ACC112 (cell line): ENCODE results near the gene ELAC2.

Source experiments
- H2AFZ ChIP-seq: fragments of 200-600 bp; sonication (generic); one replicate; pipeline ENCODE4 v1.6.0; 2017; ENCODE audit warnings: antibody characterized with exemption, low read length; ENCODE audit not compliant: unreplicated experiment
- H3K27ac ChIP-seq: fragments of 200-600 bp; sonication (generic); 2 replicates; pipeline ENCODE4 v1.5.1; 2014; ENCODE audit warnings: low read depth, mild to moderate bottlenecking, antibody characterized with exemption, low read length, moderate library complexity
- H3K27me3 ChIP-seq: fragments of 200-600 bp; sonication (generic); 2 replicates; pipeline ENCODE4 v1.6.1; 2014; ENCODE audit warnings: mild to moderate bottlenecking, antibody characterized with exemption, low read length, moderate library complexity, mixed read lengths; ENCODE audit not compliant: insufficient read depth
- H3K36me3 ChIP-seq: fragments of 200-600 bp; sonication (generic); 2 replicates; pipeline ENCODE4 v1.6.1; 2016; ENCODE audit warnings: mild to moderate bottlenecking, antibody characterized with exemption, low read length, moderate library complexity, mixed read lengths; ENCODE audit not compliant: insufficient read depth
- H3K4me1 ChIP-seq: fragments of 200-600 bp; sonication (generic); one replicate; pipeline ENCODE4 v1.6.1; 2016; ENCODE audit warnings: low read length, mixed read lengths; ENCODE audit not compliant: insufficient read depth, unreplicated experiment, control insufficient read depth
- H3K4me3 ChIP-seq: fragments of 200-600 bp; sonication (generic); 2 replicates; pipeline ENCODE4 v1.5.1; 2014; ENCODE audit warnings: mild to moderate bottlenecking, low read depth, low read length
- H3K79me2 ChIP-seq: fragments of 200-600 bp; sonication (generic); one replicate; pipeline ENCODE4 v1.6.0; 2016; ENCODE audit warnings: low read length; ENCODE audit not compliant: control insufficient read depth, unreplicated experiment, insufficient read depth

Gene ELAC2

GRCh38 chr17:12959441-12959840 lies 58.4 kb downstream of the ELAC2 start:
- H3K36me3 ChIP-seq = no peaks in the 10 kb centered on the region
- no peak overlapping the region for H3K4me3 ChIP-seq
- H2AFZ ChIP-seq = no peak overlapping the region
- no peaks in the 10 kb centered on the region for H3K79me2 ChIP-seq
- H3K27ac ChIP-seq = peak overlapping the region; percentile 86
- H3K27me3 ChIP-seq = no peaks in the 10 kb centered on the region
- peaks cover 13% of the 10 kb centered on the region for H3K4me1 ChIP-seq

- Histone ChIP-seq H3K27ac (peak overlapping the region; percentile 86), H3K79me2 (no peaks in the 10 kb centered on the region), H2AFZ (peak overlapping the region; percentile 11), H3K4me3 (0 out of 2 replicates have a peak overlapping the region, but pooled peaks have one; percentile 14), H3K4me1 (peaks cover 13% of the 10 kb centered on the region), H3K36me3 (no peaks in the 10 kb centered on the region), H3K27me3 (no peaks in the 10 kb centered on the region)
Measured at GRCh38 chr17:12958786-12959185, 59.0 kb downstream of the ELAC2 start.

GRCh38 chr17:12955521-12955920 lies 62.3 kb downstream of the ELAC2 start:
- H3K27ac ChIP-seq = no peak overlapping the region
- H2AFZ ChIP-seq = no peak overlapping the region
- no peaks in the 10 kb centered on the region for H3K36me3 ChIP-seq
- peaks cover 13% of the 10 kb centered on the region for H3K4me1 ChIP-seq
- H3K4me3 ChIP-seq = no peak overlapping the region
- H3K27me3 ChIP-seq = no peaks in the 10 kb centered on the region
- H3K79me2 ChIP-seq = no peaks in the 10 kb centered on the region

- no peak overlapping the region for H3K4me3 ChIP-seq
Measured at GRCh38 chr17:12953156-12953555, 64.7 kb downstream of the ELAC2 start.

GRCh38 chr17:12952012-12952411 lies 65.8 kb downstream of the ELAC2 start:
- no peaks in the 10 kb centered on the region for H3K79me2 ChIP-seq
- no peak overlapping the region for H3K4me3 ChIP-seq
- no peaks in the 10 kb centered on the region for H3K27me3 ChIP-seq
- no peak overlapping the region for H2AFZ ChIP-seq
- H3K27ac ChIP-seq = no peak overlapping the region
- H3K36me3 ChIP-seq = no peaks in the 10 kb centered on the region
- H3K4me1 ChIP-seq = no peaks in the 10 kb centered on the region

More at GRCh38 chr17:12953156-12953555, 64.7 kb downstream of the ELAC2 start:
- Histone ChIP-seq H3K36me3 (no peaks in the 10 kb centered on the region), H3K27ac (no peak overlapping the region), H3K27me3 (no peaks in the 10 kb centered on the region), H3K79me2 (no peaks in the 10 kb centered on the region), H2AFZ (no peak overlapping the region), H3K4me1 (no peaks in the 10 kb centered on the region)

GRCh38 chr17:12947047-12947446 lies 70.8 kb downstream of the ELAC2 start:
- Histone ChIP-seq H3K27me3 (no peaks in the 10 kb centered on the region), H3K4me1 (no peaks in the 10 kb centered on the region), H3K79me2 (no peaks in the 10 kb centered on the region), H2AFZ (no peak overlapping the region), H3K27ac (no peak overlapping the region), H3K36me3 (no peaks in the 10 kb centered on the region), H3K4me3 (no peak overlapping the region)
